CD14-positive monocyte (primary cell): ENCODE results near the gene GMFB. TPM values are rescaled to one million over a fixed set of nuclear protein-coding genes. Genes with fewer than 3 reads are reported as not detected.

ENCODE experiments used
- DNase-seq, 3 donors: peaks; one replicate each; pipeline ENCODE4 v3.0.0-alpha.2; 2011 to 2022
- H2AFZ ChIP-seq: 2 replicates; pipeline ENCODE4 v1.6.0; 2012; ENCODE audit warnings: mild to moderate bottlenecking, low read depth, low read length, inconsistent platforms; ENCODE audit not compliant: insufficient read depth, poor library complexity, severe bottlenecking
- H3K27ac ChIP-seq, 2 donors: 1 replicate in 1 of 2; 2 replicates in 1 of 2; pipeline ENCODE4 v1.5.1; 2012 to 2013; ENCODE audit warnings: low read length in 2 of 2, control low read depth in 1 of 2, inconsistent platforms in 1 of 2, low read depth in 1 of 2, mild to moderate bottlenecking in 1 of 2
- H3K27me3 ChIP-seq, 2 donors: one replicate each; pipeline versions ENCODE4 v1.6.0 to v1.6.1; 2011 to 2013; ENCODE audit warnings: low read length in 2 of 2; ENCODE audit not compliant: control insufficient read depth in 2 of 2, insufficient read depth in 2 of 2
- H3K36me3 ChIP-seq, 2 donors: replicated peaks in 1 of 2; 1 replicate in 1 of 2; 2 replicates in 1 of 2; pipeline versions ENCODE4 v1.5.1 to v1.6.1; 2012 to 2013; ENCODE audit warnings: low read length in 2 of 2, control low read depth in 1 of 2, inconsistent platforms in 1 of 2, mild to moderate bottlenecking in 1 of 2; ENCODE audit not compliant: insufficient read depth in 2 of 2, control insufficient read depth in 1 of 2
- H3K4me1 ChIP-seq, 2 donors: 1 replicate in 1 of 2; 2 replicates in 1 of 2; pipeline versions ENCODE4 v1.5.1 to v1.6.1; 2012 to 2013; ENCODE audit warnings: low read length in 2 of 2, control low read depth in 1 of 2, inconsistent platforms in 1 of 2, mild to moderate bottlenecking in 1 of 2, moderate library complexity in 1 of 2; ENCODE audit not compliant: insufficient read depth in 2 of 2, control insufficient read depth in 1 of 2
- H3K4me2 ChIP-seq: replicated peaks from 2 replicates; pipeline ENCODE3; 2012; ENCODE audit warnings: low read length, moderate library complexity, mild to moderate bottlenecking; ENCODE audit not compliant: poor library complexity, severe bottlenecking; ENCODE audit errors: extremely low read depth
- H3K4me3 ChIP-seq, 3 experiments: fragments of 200-600 bp in 1 of 3; sonication (generic) in 1 of 3; replicated peaks in 1 of 3; 1 replicate in 2 of 3; 2 replicates in 1 of 3; pipeline ENCODE4 v1.5.1; 2011 to 2013; ENCODE audit warnings: low read length in 3 of 3, mild to moderate bottlenecking in 3 of 3, control low read depth in 2 of 3, low read depth in 2 of 3, inconsistent platforms in 1 of 3, moderate library complexity in 1 of 3
- H3K79me2 ChIP-seq: 2 replicates; pipeline ENCODE4 v1.6.0; 2012; ENCODE audit warnings: mild to moderate bottlenecking, control low read depth, inconsistent platforms, low read length, moderate library complexity; ENCODE audit not compliant: insufficient read depth
- H3K9ac ChIP-seq: 2 replicates; pipeline ENCODE4 v1.6.0; 2017; ENCODE audit warnings: low read length, mild to moderate bottlenecking; ENCODE audit not compliant: insufficient read depth, poor library complexity, severe bottlenecking
- H3K9me3 ChIP-seq, 2 donors: replicated peaks in 1 of 2; 1 replicate in 1 of 2; 2 replicates in 1 of 2; pipeline versions ENCODE4 v1.5.1 to v1.6.1; 2012 to 2013; ENCODE audit warnings: low read length in 2 of 2, control low read depth in 1 of 2; ENCODE audit not compliant: control insufficient read depth in 1 of 2, insufficient read depth in 1 of 2
- H4K20me1 ChIP-seq: 2 replicates; pipeline ENCODE4 v1.6.0; 2012; ENCODE audit warnings: mild to moderate bottlenecking, low read length, control low read depth, moderate library complexity; ENCODE audit not compliant: insufficient read depth
- H3K27ac Mint-ChIP-seq, 7 donors: one replicate each; pipeline ENCODE4 v1.8.0; 2020; ENCODE audit warnings: mild to moderate bottlenecking in 7 of 7, mixed read lengths in 7 of 7, moderate library complexity in 6 of 7, inconsistent platforms in 2 of 7
- H3K27me3 Mint-ChIP-seq, 3 donors: one replicate each; pipeline ENCODE4 v1.8.0; 2021 to 2022; ENCODE audit warnings: low read depth in 3 of 3, mild to moderate bottlenecking in 3 of 3, mixed read lengths in 3 of 3, moderate library complexity in 3 of 3, inconsistent platforms in 1 of 3
- H3K36me3 Mint-ChIP-seq, 2 donors: one replicate each; pipeline ENCODE4 v1.8.0; 2020; ENCODE audit warnings: mixed read lengths in 2 of 2, inconsistent platforms in 1 of 2, mild to moderate bottlenecking in 1 of 2
- H3K4me1 Mint-ChIP-seq: one replicate; pipeline ENCODE4 v1.8.0; 2020; ENCODE audit warnings: mild to moderate bottlenecking, mixed read lengths
- H3K4me3 Mint-ChIP-seq, 2 donors: one replicate each; pipeline ENCODE4 v1.8.0; 2020; ENCODE audit warnings: mild to moderate bottlenecking in 2 of 2, mixed read lengths in 2 of 2, moderate library complexity in 1 of 2
- H3K9me3 Mint-ChIP-seq, 7 donors: one replicate each; pipeline ENCODE4 v1.8.0; 2020 to 2022; ENCODE audit warnings: mixed read lengths in 7 of 7, mild to moderate bottlenecking in 6 of 7, moderate library complexity in 6 of 7, inconsistent platforms in 2 of 7
- CTCF ChIP-seq: fragments of 200-600 bp; IDR thresholded peaks from one replicate; pipeline ENCODE4 v1.8.0; 2022; ENCODE audit warnings: antibody characterized with exemption, mild to moderate bottlenecking
- WGBS: methylation state at CpG from one replicate; pipeline ENCODE4 v1.1.5; 2013; ENCODE audit warnings: missing lambda C conversion rate; ENCODE audit not compliant: insufficient coverage; 5-methylcytosine and 5-hydroxymethylcytosine counted together
- intact Hi-C, 2 donors: fragments of 100-400 bp; cut with micrococcal nuclease; formaldehyde crosslinking; loops; one replicate each; pipeline versions ENCODE4 v1.15.0 to v1.15.1; 2023
- polyA plus RNA-seq, 3 donors: library from polyadenylated mRNA; depleted of rRNA in 1 of 3; unstranded in 2 of 3; stranded (reverse) in 1 of 3; fragments of 300-500 nt in 2 of 3; fragments of >200 nt in 1 of 3; fragmentation: Illumina TruSeq in 2 of 3; gene quantifications; 1 replicate in 2 of 3; 2 replicates in 1 of 3; pipeline ENCODE4 v1.2.3, GENCODE V29; 2012 to 2021

GMFB gene
- polyA plus RNA-seq, 3 donors = 10.8 to 41.1 (median 26.1) TPM

GRCh38 chr14:54503486-54503885, 14.7 kb upstream of the GMFB start:
- WGBS = 100% methylated on average over 1 of the region's 3 CpGs
- Histone ChIP-seq H3K4me2 (peak overlapping the region; percentile 29), H4K20me1 (no peaks in the 10 kb centered on the region), H3K4me3 (peak overlapping the region in 1 of 3 experiments; percentile 34), H3K9ac (no peak overlapping the region), H3K4me1 (peaks cover 36 to 42% of the 10 kb centered on the region in 2 donors), H2AFZ (peak overlapping the region; percentile 57), H3K27me3 (no peaks in the 10 kb centered on the region), H3K9me3 (no peaks in the 10 kb centered on the region), H3K79me2 (no peaks in the 10 kb centered on the region), H3K27ac (peak overlapping the region; percentile 69 to 77), H3K36me3 (no peaks in the 10 kb centered on the region)
- Mint-ChIP-seq H3K4me3 (no peak overlapping the region), H3K36me3 (no peaks in the 10 kb centered on the region), H3K27me3 (peaks cover 0 to 11% (median 5%) of the 10 kb centered on the region in 3 donors), H3K27ac (peak overlapping the region; percentile 86 to 96 (median 92)), H3K4me1 (peaks cover 35% of the 10 kb centered on the region), H3K9me3 (peaks cover 0 to 4% (median 1%) of the 10 kb centered on the region in 7 donors)
- intact Hi-C loops = loop anchor here in 1 of 2 donors (5.0 kb wide), 1 partner anchor 61 kb away; the partner anchor contains the start of gene CNIH1
- DNase-seq = peak; percentile 59 to 86 (median 71)
- TF ChIP-seq CTCF = peak; percentile 69

DNA sequence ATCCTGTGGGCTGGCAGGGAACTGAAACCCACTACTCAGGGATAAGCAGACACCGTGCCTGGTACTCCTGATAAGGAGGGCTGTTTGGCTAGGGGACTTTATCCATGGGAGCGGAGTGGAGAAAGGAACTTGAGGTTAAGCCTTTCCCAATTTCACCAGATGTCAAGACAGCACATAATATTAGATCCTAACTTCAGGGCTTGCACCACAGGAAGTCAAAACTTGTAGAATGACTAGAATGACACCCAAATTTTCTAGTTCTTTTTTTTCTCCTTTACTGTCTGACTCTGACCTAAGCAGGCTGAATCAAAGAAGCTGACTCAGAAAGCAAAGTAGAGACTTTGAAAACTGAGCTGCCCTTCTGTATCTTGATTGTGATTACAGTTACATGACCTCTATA, 13.8 kb upstream of the GMFB start:
- Histone ChIP-seq H3K9ac (peak overlapping the region; percentile 15), H3K4me2 (peak overlapping the region; percentile 57), H3K9me3 (no peaks in the 10 kb centered on the region), H3K4me3 (peak overlapping the region in 1 of 3 experiments; percentile 33), H3K27ac (peak overlapping the region; percentile 36 to 83), H3K36me3 (no peaks in the 10 kb centered on the region), H3K79me2 (no peaks in the 10 kb centered on the region), H3K27me3 (no peaks in the 10 kb centered on the region), H4K20me1 (no peaks in the 10 kb centered on the region), H3K4me1 (peaks cover 36 to 42% of the 10 kb centered on the region in 2 donors), H2AFZ (no peak overlapping the region)
- H3K4me1 Mint-ChIP-seq = peaks cover 35% of the 10 kb centered on the region
- H3K4me3 Mint-ChIP-seq = peak overlapping the region; percentile 43 to 65
- peaks cover 0 to 4% (median 1%) of the 10 kb centered on the region in 7 donors for H3K9me3 Mint-ChIP-seq
- H3K27me3 Mint-ChIP-seq = peaks cover 0 to 8% (median 5%) of the 10 kb centered on the region in 3 donors
- intact Hi-C loops = loop anchor here in 1 of 2 donors (5.0 kb wide), 1 partner anchor 60 kb away; the partner anchor contains the start of gene CNIH1
- H3K36me3 Mint-ChIP-seq = no peaks in the 10 kb centered on the region
- no peak for TF ChIP-seq CTCF
- peak; percentile 63 to 89 (median 76) for DNase-seq
- no CpG with 5 or more reads among the region's 2 CpGs for WGBS
- H3K27ac Mint-ChIP-seq = peak overlapping the region; percentile 91 to 97 (median 96)
